Liver (tissue), 9 donors: ENCODE data around the gene RNF31. TPM values are rescaled to one million over a fixed set of nuclear protein-coding genes. Genes with fewer than 3 reads are reported as not detected.
A peak's percentile ranks its signal among the peaks of the same experiment; 100 is the strongest.

ENCODE experiments used
- DNase-seq: peaks from one replicate; pipeline ENCODE4 v3.0.0-alpha.2; 2017; ENCODE audit warnings: low spot score
- H3K27ac ChIP-seq, 2 donors: one replicate each; pipeline ENCODE4 v1.7.0; 2013; ENCODE audit warnings: inconsistent platforms in 2 of 2, low read length in 2 of 2, control low read depth in 1 of 2, low read depth in 1 of 2, mild to moderate bottlenecking in 1 of 2
- H3K27me3 ChIP-seq, 4 donors: one replicate each; pipeline versions ENCODE4 v1.6.1 to v1.7.0; 2013; ENCODE audit warnings: low read length in 3 of 4, inconsistent platforms in 1 of 4, mild to moderate bottlenecking in 1 of 4, moderate library complexity in 1 of 4; ENCODE audit not compliant: control insufficient read depth in 4 of 4, insufficient read depth in 4 of 4
- H3K36me3 ChIP-seq, 4 donors: one replicate each; pipeline versions ENCODE4 v1.6.1 to v1.7.0; 2013; ENCODE audit warnings: low read length in 3 of 4, mild to moderate bottlenecking in 3 of 4, low read depth in 1 of 4, moderate library complexity in 1 of 4; ENCODE audit not compliant: control insufficient read depth in 4 of 4, insufficient read depth in 3 of 4
- H3K4me1 ChIP-seq, 4 donors: one replicate each; pipeline versions ENCODE4 v1.6.1 to v1.7.0; 2013; ENCODE audit warnings: low read length in 3 of 4, mild to moderate bottlenecking in 3 of 4, moderate library complexity in 1 of 4; ENCODE audit not compliant: control insufficient read depth in 4 of 4, insufficient read depth in 4 of 4
- H3K4me3 ChIP-seq, 3 donors: one replicate each; pipeline versions ENCODE4 v1.6.1 to v1.7.0; 2013; ENCODE audit warnings: low read length in 3 of 3, control low read depth in 1 of 3, low read depth in 1 of 3, mild to moderate bottlenecking in 1 of 3
- H3K9ac ChIP-seq, 2 donors: one replicate each; pipeline ENCODE4 v1.7.0; 2013; ENCODE audit warnings: low read length in 2 of 2, mild to moderate bottlenecking in 2 of 2, moderate library complexity in 2 of 2, control low read depth in 1 of 2, low read depth in 1 of 2
- H3K9me3 ChIP-seq, 4 donors: one replicate each; pipeline versions ENCODE4 v1.6.1 to v1.7.0; 2013; ENCODE audit warnings: low read length in 3 of 4; ENCODE audit not compliant: control insufficient read depth in 4 of 4
- ATF3 ChIP-seq: IDR thresholded peaks from 2 replicates; pipeline ENCODE4 v1.6.1; 2016; ENCODE audit warnings: antibody characterized with exemption
- CTCF ChIP-seq: fragments of 150-350 bp; IDR thresholded peaks from 2 replicates; pipeline ENCODE4 v1.5.1; 2017; ENCODE audit warnings: improper control_type of control experiment, low read depth, low read length; ENCODE audit not compliant: missing input control
- FOXA1 ChIP-seq: IDR thresholded peaks from 2 replicates; pipeline ENCODE4 v1.6.1; 2016; ENCODE audit warnings: antibody characterized with exemption
- GABPA ChIP-seq, 2 donors: IDR thresholded peaks in 1 of 2; conservative IDR thresholded peaks in 1 of 2; 2 replicates each; pipeline ENCODE4 v1.6.1; 2016; ENCODE audit warnings: antibody characterized with exemption in 2 of 2, mild to moderate bottlenecking in 1 of 2, moderate library complexity in 1 of 2
- HNF4A ChIP-seq, 2 donors: conservative IDR thresholded peaks; 2 replicates each; pipeline ENCODE4 v1.6.1; 2016; ENCODE audit warnings: antibody characterized with exemption in 2 of 2, mild to moderate bottlenecking in 2 of 2
- HNF4G ChIP-seq: IDR thresholded peaks from 2 replicates; pipeline ENCODE4 v1.6.1; 2016; ENCODE audit warnings: antibody characterized with exemption
- NR2F2 ChIP-seq: IDR thresholded peaks from 2 replicates; pipeline ENCODE4 v1.6.1; 2016; ENCODE audit warnings: antibody characterized with exemption
- RAD21 ChIP-seq, 2 donors: IDR thresholded peaks; 2 replicates each; pipeline ENCODE4 v1.6.1; 2016; ENCODE audit warnings: antibody characterized with exemption in 2 of 2, mild to moderate bottlenecking in 2 of 2
- RXRA ChIP-seq, 2 donors: IDR thresholded peaks; 2 replicates each; pipeline ENCODE4 v1.6.1; 2017 to 2018; ENCODE audit warnings: antibody characterized with exemption in 2 of 2, mild to moderate bottlenecking in 1 of 2
- SP1 ChIP-seq: IDR thresholded peaks from 2 replicates; pipeline ENCODE4 v1.6.1; 2018; ENCODE audit warnings: antibody characterized with exemption, mild to moderate bottlenecking
- YY1 ChIP-seq: IDR thresholded peaks from 2 replicates; pipeline ENCODE4 v1.6.1; 2016; ENCODE audit warnings: antibody characterized with exemption, mild to moderate bottlenecking
- WGBS: extraction: QIAGEN DNeasy Blood & Tissue Kit; methylation state at CpG from one replicate; pipeline ENCODE4 v1.1.7; 2013; 5-methylcytosine and 5-hydroxymethylcytosine counted together
- polyA plus RNA-seq, 2 donors: library from polyadenylated mRNA; stranded (reverse) in 1 of 2; unstranded in 1 of 2; fragments of 200-250 nt in 1 of 2; fragments of >200 nt in 1 of 2; fragmentation: Nextera tagmentation in 1 of 2; extraction: Ambion mirVana in 1 of 2; gene quantifications; one replicate each; pipeline versions ENCODE4 v1.2.1 to v1.2.3, GENCODE V29; 2013 to 2015
- total RNA-seq, 2 donors: library from RNA; depleted of rRNA; stranded (reverse); fragments of >200 nt; gene quantifications; one replicate each; pipeline ENCODE4 v1.2.3, GENCODE V29; 2014
- TF ChIP-seq, protein P1 (sequence below): IDR thresholded peaks from 2 replicates; pipeline ENCODE4 v1.6.1; 2016; ENCODE audit warnings: antibody characterized with exemption, mild to moderate bottlenecking
- TF ChIP-seq, protein P2 (sequence below): IDR thresholded peaks from 2 replicates; pipeline ENCODE4 v1.6.1; 2016; ENCODE audit warnings: antibody characterized with exemption
- donor health status: healthy.
- donor health status: healthy.
- donor health status: healthy.
- donor health status: healthy.
- donor health status: healthy.

RNF31 gene
- total and polyA plus RNA-seq, 4 donors = 16.3 to 36.0 (median 20.9) TPM

DNA sequence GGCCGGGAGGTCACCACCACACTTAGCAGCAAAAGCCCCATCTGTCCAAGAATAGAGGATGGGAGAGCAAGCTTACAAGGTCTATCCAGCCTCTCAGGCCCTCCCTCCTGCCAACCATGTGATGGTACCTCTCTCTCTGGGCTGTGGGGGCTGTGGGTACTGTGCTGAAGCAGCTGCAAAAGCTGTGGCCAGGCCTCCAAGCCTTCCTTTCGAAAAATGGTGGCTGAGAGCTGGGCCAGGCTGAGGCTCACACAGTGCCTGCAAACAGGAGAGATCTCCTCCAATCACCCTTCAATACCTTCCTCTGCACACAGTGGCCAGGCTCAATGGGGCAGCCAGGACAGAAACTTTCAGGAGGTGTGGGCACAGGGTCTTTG, 40.2 kb downstream of the RNF31 start:
- H3K4me3 ChIP-seq = peak overlapping the region in 1 of 3 donors; percentile 85
- H3K4me1 ChIP-seq = peaks cover 5 to 19% (median 10%) of the 10 kb centered on the region in 4 donors
- peaks cover 10 to 49% (median 19%) of the 10 kb centered on the region in 4 donors for H3K36me3 ChIP-seq
- DNase-seq = no peak
- TF ChIP-seq ATF3 = no peak
- no peak for TF ChIP-seq NR2F2
- no peaks in the 10 kb centered on the region for H3K9me3 ChIP-seq
- 87% methylated on average over 2 of the region's 2 CpGs for WGBS
- H3K27me3 ChIP-seq = no peaks in the 10 kb centered on the region
- H3K27ac ChIP-seq = no peak overlapping the region
- H3K9ac ChIP-seq = no peak overlapping the region

- Histone ChIP-seq H3K27ac (peak within 1 kb of the TSS; percentile 72 to 84), H3K4me1 (peaks cover 5 to 19% (median 10%) of the 10 kb centered on the region in 4 donors), H3K27me3 (no peaks in the 10 kb centered on the region), H3K9me3 (no peaks in the 10 kb centered on the region), H3K4me3 (peak within 1 kb of the TSS; percentile 73 to 85 (median 77)), H3K9ac (peak within 1 kb of the TSS in 1 of 2 donors; percentile 50), H3K36me3 (peaks cover 11 to 48% (median 22%) of the 10 kb centered on the region in 4 donors)
- TF ChIP-seq HNF4G (no peak), CTCF (no peak), RAD21 (IDR thresholded peaks at IDR 0.05) (peak; percentile 46 to 57), FOXA1 (peak; percentile 24), YY1 (peak; percentile 75), ATF3 (no peak), RXRA (IDR thresholded peaks at IDR 0.05) (peak; percentile 52 to 70), SP1 (peak; percentile 68), HNF4A (conservative IDR thresholded peaks at IDR 0.05) (peak; percentile 29 to 36), GABPA (IDR thresholded peaks at IDR 0.05 in 1 of 2, conservative IDR thresholded peaks at IDR 0.05 in 1 of 2) (peak; percentile 99), NR2F2 (peak; percentile 77)
- TF ChIP-seq, protein P1, sequence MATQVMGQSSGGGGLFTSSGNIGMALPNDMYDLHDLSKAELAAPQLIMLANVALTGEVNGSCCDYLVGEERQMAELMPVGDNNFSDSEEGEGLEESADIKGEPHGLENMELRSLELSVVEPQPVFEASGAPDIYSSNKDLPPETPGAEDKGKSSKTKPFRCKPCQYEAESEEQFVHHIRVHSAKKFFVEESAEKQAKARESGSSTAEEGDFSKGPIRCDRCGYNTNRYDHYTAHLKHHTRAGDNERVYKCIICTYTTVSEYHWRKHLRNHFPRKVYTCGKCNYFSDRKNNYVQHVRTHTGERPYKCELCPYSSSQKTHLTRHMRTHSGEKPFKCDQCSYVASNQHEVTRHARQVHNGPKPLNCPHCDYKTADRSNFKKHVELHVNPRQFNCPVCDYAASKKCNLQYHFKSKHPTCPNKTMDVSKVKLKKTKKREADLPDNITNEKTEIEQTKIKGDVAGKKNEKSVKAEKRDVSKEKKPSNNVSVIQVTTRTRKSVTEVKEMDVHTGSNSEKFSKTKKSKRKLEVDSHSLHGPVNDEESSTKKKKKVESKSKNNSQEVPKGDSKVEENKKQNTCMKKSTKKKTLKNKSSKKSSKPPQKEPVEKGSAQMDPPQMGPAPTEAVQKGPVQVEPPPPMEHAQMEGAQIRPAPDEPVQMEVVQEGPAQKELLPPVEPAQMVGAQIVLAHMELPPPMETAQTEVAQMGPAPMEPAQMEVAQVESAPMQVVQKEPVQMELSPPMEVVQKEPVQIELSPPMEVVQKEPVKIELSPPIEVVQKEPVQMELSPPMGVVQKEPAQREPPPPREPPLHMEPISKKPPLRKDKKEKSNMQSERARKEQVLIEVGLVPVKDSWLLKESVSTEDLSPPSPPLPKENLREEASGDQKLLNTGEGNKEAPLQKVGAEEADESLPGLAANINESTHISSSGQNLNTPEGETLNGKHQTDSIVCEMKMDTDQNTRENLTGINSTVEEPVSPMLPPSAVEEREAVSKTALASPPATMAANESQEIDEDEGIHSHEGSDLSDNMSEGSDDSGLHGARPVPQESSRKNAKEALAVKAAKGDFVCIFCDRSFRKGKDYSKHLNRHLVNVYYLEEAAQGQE = peak; percentile 58
- TF ChIP-seq, protein P2, sequence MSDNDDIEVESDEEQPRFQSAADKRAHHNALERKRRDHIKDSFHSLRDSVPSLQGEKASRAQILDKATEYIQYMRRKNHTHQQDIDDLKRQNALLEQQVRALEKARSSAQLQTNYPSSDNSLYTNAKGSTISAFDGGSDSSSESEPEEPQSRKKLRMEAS = peak; percentile 100
- under 1% methylated on average over 65 of the region's 65 CpGs for WGBS
- DNase-seq = peak; percentile 87
Observed at GRCh38 chr14:24188251-24189058, 41.2 kb downstream of the RNF31 start, which contains the start of gene IPO4. Gene IPO4, minus strand, starts transcription at chr14:24188816. Its CDS starts 29 bp downstream, at chr14:24188787.
